Gastroesophageal sphincter (tissue), 3 donors: ENCODE results near the gene KIR2DL3.
"Not testable (repeated sequence)": the region's sequence is repeated elsewhere in the genome, so short reads cannot be mapped to it uniquely, and the experiment has no call there.

Experiments used
- EP300 ChIP-seq: sonication (generic); formaldehyde crosslinking; IDR thresholded peaks from one replicate; pipeline ENCODE4 v1.6.1; 2017; ENCODE audit warnings: antibody characterized with exemption, mild to moderate bottlenecking
- POLR2A ChIP-seq, 2 donors: fragments of 450-650 bp; IDR thresholded peaks; one replicate each; pipeline ENCODE4 v1.6.1; 2017; ENCODE audit warnings: antibody characterized with exemption in 2 of 2, mild to moderate bottlenecking in 2 of 2, moderate library complexity in 1 of 2
- POLR2AphosphoS5 ChIP-seq: sonication (generic); formaldehyde crosslinking; IDR thresholded peaks from one replicate; pipeline ENCODE4 v1.6.1; 2017; ENCODE audit warnings: antibody characterized with exemption
- TF ChIP-seq, protein P1 (sequence below), 4 experiments: fragments of 200-600 bp in 2 of 4; fragments of 450-650 bp in 2 of 4; sonication (generic) in 1 of 4; IDR thresholded peaks; one replicate each; pipeline ENCODE4 v1.5.1; 2017 to 2019; ENCODE audit warnings: antibody characterized with exemption in 4 of 4, mild to moderate bottlenecking in 2 of 4, moderate library complexity in 2 of 4

DNA sequence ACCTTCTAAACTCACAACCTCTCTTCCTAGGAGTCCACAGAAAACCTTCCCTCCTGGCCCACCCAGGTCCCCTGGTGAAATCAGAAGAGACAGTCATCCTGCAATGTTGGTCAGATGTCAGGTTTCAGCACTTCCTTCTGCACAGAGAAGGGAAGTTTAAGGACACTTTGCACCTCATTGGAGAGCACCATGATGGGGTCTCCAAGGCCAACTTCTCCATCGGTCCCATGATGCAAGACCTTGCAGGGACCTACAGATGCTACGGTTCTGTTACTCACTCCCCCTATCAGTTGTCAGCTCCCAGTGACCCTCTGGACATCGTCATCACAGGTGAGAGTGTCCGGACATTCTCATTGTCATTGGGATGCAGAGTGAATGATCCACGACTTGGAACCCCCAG is 3.6 kb downstream of the KIR2DL3 start:
- TF ChIP-seq, protein P1, sequence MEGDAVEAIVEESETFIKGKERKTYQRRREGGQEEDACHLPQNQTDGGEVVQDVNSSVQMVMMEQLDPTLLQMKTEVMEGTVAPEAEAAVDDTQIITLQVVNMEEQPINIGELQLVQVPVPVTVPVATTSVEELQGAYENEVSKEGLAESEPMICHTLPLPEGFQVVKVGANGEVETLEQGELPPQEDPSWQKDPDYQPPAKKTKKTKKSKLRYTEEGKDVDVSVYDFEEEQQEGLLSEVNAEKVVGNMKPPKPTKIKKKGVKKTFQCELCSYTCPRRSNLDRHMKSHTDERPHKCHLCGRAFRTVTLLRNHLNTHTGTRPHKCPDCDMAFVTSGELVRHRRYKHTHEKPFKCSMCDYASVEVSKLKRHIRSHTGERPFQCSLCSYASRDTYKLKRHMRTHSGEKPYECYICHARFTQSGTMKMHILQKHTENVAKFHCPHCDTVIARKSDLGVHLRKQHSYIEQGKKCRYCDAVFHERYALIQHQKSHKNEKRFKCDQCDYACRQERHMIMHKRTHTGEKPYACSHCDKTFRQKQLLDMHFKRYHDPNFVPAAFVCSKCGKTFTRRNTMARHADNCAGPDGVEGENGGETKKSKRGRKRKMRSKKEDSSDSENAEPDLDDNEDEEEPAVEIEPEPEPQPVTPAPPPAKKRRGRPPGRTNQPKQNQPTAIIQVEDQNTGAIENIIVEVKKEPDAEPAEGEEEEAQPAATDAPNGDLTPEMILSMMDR (IDR thresholded peaks at IDR 0.05), result not testable (repeated sequence)
- not testable (repeated sequence) for TF ChIP-seq POLR2AphosphoS5; POLR2A (IDR thresholded peaks at IDR 0.05); EP300
